CD4-positive, alpha-beta memory T cell (primary cell): ENCODE data around the gene PHLDB3. TPM values are rescaled to one million over a fixed set of nuclear protein-coding genes. Genes with fewer than 3 reads are reported as not detected.

Source experiments
- CTCF ChIA-PET: fragments of 350-600 bp; sonication (Branson Sonifier 250); formaldehyde crosslinking; loops from one replicate; lab custom pipeline; 2021; ENCODE audit warnings: inconsistent platforms; ENCODE audit not compliant: partially characterized antibody; lab: Charles Lee
- POLR2A ChIA-PET: fragments of 350-600 bp; sonication (Branson Sonifier 250); formaldehyde crosslinking; loops from one replicate; lab custom pipeline; 2021; ENCODE audit not compliant: partially characterized antibody; lab: Charles Lee
- DNase-seq, 5 donors: peaks; one replicate each; pipeline versions ENCODE4 v3.0.0 to v3.0.0-alpha.2; 2020 to 2022; ENCODE audit warnings: mixed read lengths in 1 of 5
- H3K27ac ChIP-seq: one replicate; pipeline ENCODE4 v1.7.0; 2013; ENCODE audit warnings: low read depth, low read length
- H3K27me3 ChIP-seq: 2 replicates; pipeline ENCODE4 v1.7.0; 2013; ENCODE audit warnings: mild to moderate bottlenecking, low read length, moderate library complexity; ENCODE audit not compliant: insufficient read depth
- H3K36me3 ChIP-seq: 2 replicates; pipeline ENCODE4 v1.7.0; 2013; ENCODE audit warnings: mild to moderate bottlenecking, low read length, moderate library complexity; ENCODE audit not compliant: insufficient read depth
- H3K4me1 ChIP-seq: 2 replicates; pipeline ENCODE4 v1.7.0; 2013; ENCODE audit warnings: mild to moderate bottlenecking, low read length, moderate library complexity; ENCODE audit not compliant: insufficient read depth
- H3K4me3 ChIP-seq, 2 donors: one replicate each; pipeline ENCODE4 v1.7.0; 2013; ENCODE audit warnings: low read length in 2 of 2, mild to moderate bottlenecking in 1 of 2
- H3K9me3 ChIP-seq, 2 donors: one replicate each; pipeline ENCODE4 v1.7.0; 2013; ENCODE audit warnings: low read length in 2 of 2, control low read depth in 1 of 2; ENCODE audit not compliant: control insufficient read depth in 1 of 2
- H3K27ac Mint-ChIP-seq, 7 donors: one replicate each; pipeline ENCODE4 v1.8.0; 2020 to 2021; ENCODE audit warnings: mixed read lengths in 7 of 7, mild to moderate bottlenecking in 6 of 7, inconsistent platforms in 3 of 7, moderate library complexity in 3 of 7
- H3K27me3 Mint-ChIP-seq, 2 donors: one replicate each; pipeline ENCODE4 v1.8.0; 2020 to 2021; ENCODE audit warnings: mixed read lengths in 2 of 2
- H3K36me3 Mint-ChIP-seq, 2 donors: one replicate each; pipeline ENCODE4 v1.8.0; 2020 to 2021; ENCODE audit warnings: mixed read lengths in 2 of 2, inconsistent platforms in 1 of 2, mild to moderate bottlenecking in 1 of 2
- H3K4me1 Mint-ChIP-seq, 4 donors: one replicate each; pipeline ENCODE4 v1.8.0; 2020 to 2021; ENCODE audit warnings: mixed read lengths in 4 of 4, mild to moderate bottlenecking in 1 of 4
- H3K4me3 Mint-ChIP-seq, 8 donors: one replicate each; pipeline ENCODE4 v1.8.0; 2020 to 2021; ENCODE audit warnings: mixed read lengths in 8 of 8, mild to moderate bottlenecking in 7 of 8, moderate library complexity in 6 of 8, inconsistent platforms in 3 of 8
- H3K9me3 Mint-ChIP-seq, 8 donors: one replicate each; pipeline ENCODE4 v1.8.0; 2020 to 2021; ENCODE audit warnings: mixed read lengths in 8 of 8, mild to moderate bottlenecking in 5 of 8, inconsistent platforms in 3 of 8, moderate library complexity in 1 of 8
- intact Hi-C: fragments of 100-400 bp; cut with micrococcal nuclease; formaldehyde crosslinking; loops from one replicate; pipeline ENCODE4 v1.15.1; 2023
- polyA plus RNA-seq, 2 donors: library from polyadenylated mRNA; unstranded; fragments of 300-500 nt; fragmentation: Illumina TruSeq; gene quantifications; one replicate each; pipeline ENCODE4 v1.2.3, GENCODE V29; 2021
- total RNA-seq, 2 experiments: library from RNA; stranded (reverse); gene quantifications; one replicate each; pipeline ENCODE4 v1.2.3, GENCODE V29; 2021

The PHLDB3 gene
- total and polyA plus RNA-seq, 4 experiments from 2014 or later = 1.3 to 47.3 (median 21.2) TPM

- CTCF ChIA-PET = interaction anchor here (0.5 to 2.9 kb wide), 4 partner anchors 30 to 68 kb away, joined by 3 to 19 read pairs (median 8); partner anchors contain the start of genes LYPD3 and ZNF575
- intact Hi-C loops = no loop called here
- H3K4me3 Mint-ChIP-seq = peak overlapping the region; percentile 31 to 98 (median 92)
Observed at GRCh38 chr19:43502419-43502976, 2.0 kb downstream of the PHLDB3 start.

GRCh38 chr19:43501661-43502418, 2.7 kb downstream of the PHLDB3 start:
- Mint-ChIP-seq H3K27ac (peak overlapping the region in 4 of 7 donors; percentile 22 to 98 (median 42)), H3K27me3 (no peaks in the 10 kb centered on the region), H3K36me3 (peaks cover 18 to 38% of the 10 kb centered on the region in 2 donors), H3K4me1 (peaks cover 19 to 51% (median 36%) of the 10 kb centered on the region in 4 donors), H3K9me3 (no peaks in the 10 kb centered on the region), H3K4me3 (peak overlapping the region in 1 of 8 donors; percentile 46)
- no peaks in the 10 kb centered on the region for H3K27me3 ChIP-seq
- no peaks in the 10 kb centered on the region for H3K36me3 ChIP-seq
- H3K27ac ChIP-seq = no peak overlapping the region
- intact Hi-C loops = no loop called here
- no peak for DNase-seq
- peaks cover 22% of the 10 kb centered on the region for H3K4me1 ChIP-seq
- H3K4me3 ChIP-seq = no peak overlapping the region
- CTCF ChIA-PET = interaction anchor here (0.5 to 2.3 kb wide), 6 partner anchors 12 to 68 kb away, joined by 3 to 12 read pairs (median 3); partner anchors contain the start of gene ZNF575
- POLR2A ChIA-PET = interaction anchor here (0.6 to 4.7 kb wide), 4 partner anchors 9 to 118 kb away, joined by 3 to 107 read pairs (median 3); partner anchors contain the start of genes LYPD3 and ZNF428
- H3K9me3 ChIP-seq = no peaks in the 10 kb centered on the region

More at GRCh38 chr19:43502419-43502976, 2.0 kb downstream of the PHLDB3 start:
- peaks cover 15 to 37% of the 10 kb centered on the region in 2 donors for H3K36me3 Mint-ChIP-seq
- DNase-seq = no peak
- H3K4me1 ChIP-seq = peaks cover 22% of the 10 kb centered on the region
- no peak overlapping the region for H3K4me3 ChIP-seq
- no peaks in the 10 kb centered on the region for H3K27me3 ChIP-seq
- H3K27me3 Mint-ChIP-seq = no peaks in the 10 kb centered on the region
- H3K36me3 ChIP-seq = no peaks in the 10 kb centered on the region
- no peak overlapping the region for H3K27ac ChIP-seq
- POLR2A ChIA-PET = interaction anchor here (0.6 to 4.7 kb wide), 4 partner anchors 9 to 117 kb away, joined by 3 to 107 read pairs (median 3); partner anchors contain the start of genes LYPD3 and ZNF428
- no peaks in the 10 kb centered on the region for H3K9me3 ChIP-seq
- peaks cover 19 to 51% (median 36%) of the 10 kb centered on the region in 4 donors for H3K4me1 Mint-ChIP-seq
- H3K27ac Mint-ChIP-seq = peak overlapping the region; percentile 95 to 100 (median 98)
- no peaks in the 10 kb centered on the region for H3K9me3 Mint-ChIP-seq

GRCh38 chr19:43499042-43499441, 5.5 kb downstream of the PHLDB3 start:
- H3K27ac Mint-ChIP-seq = peak overlapping the region in 6 of 7 donors; percentile 9 to 82 (median 44)
- Histone ChIP-seq H3K27ac (no peak overlapping the region), H3K36me3 (peaks cover 6% of the 10 kb centered on the region), H3K4me1 (peaks cover 9% of the 10 kb centered on the region), H3K4me3 (no peak overlapping the region), H3K27me3 (no peaks in the 10 kb centered on the region), H3K9me3 (no peaks in the 10 kb centered on the region)
- no peaks in the 10 kb centered on the region for H3K27me3 Mint-ChIP-seq
- H3K4me1 Mint-ChIP-seq = peaks cover 10 to 30% (median 21%) of the 10 kb centered on the region in 4 donors
- peaks cover 32 to 37% of the 10 kb centered on the region in 2 donors for H3K36me3 Mint-ChIP-seq
- no peak for DNase-seq
- peak overlapping the region in 1 of 8 donors; percentile 20 for H3K4me3 Mint-ChIP-seq
- ChIA-PET POLR2A (interaction anchor here (0.8 kb wide), 1 partner anchor 22 kb away, joined by 5 read pairs; no protein-coding TSS in a partner anchor), CTCF (interaction anchor here (2.0 kb wide), 1 partner anchor 52 kb away, joined by 6 read pairs; no protein-coding TSS in a partner anchor)
- no peaks in the 10 kb centered on the region for H3K9me3 Mint-ChIP-seq
- intact Hi-C loops = no loop called here

DNA sequence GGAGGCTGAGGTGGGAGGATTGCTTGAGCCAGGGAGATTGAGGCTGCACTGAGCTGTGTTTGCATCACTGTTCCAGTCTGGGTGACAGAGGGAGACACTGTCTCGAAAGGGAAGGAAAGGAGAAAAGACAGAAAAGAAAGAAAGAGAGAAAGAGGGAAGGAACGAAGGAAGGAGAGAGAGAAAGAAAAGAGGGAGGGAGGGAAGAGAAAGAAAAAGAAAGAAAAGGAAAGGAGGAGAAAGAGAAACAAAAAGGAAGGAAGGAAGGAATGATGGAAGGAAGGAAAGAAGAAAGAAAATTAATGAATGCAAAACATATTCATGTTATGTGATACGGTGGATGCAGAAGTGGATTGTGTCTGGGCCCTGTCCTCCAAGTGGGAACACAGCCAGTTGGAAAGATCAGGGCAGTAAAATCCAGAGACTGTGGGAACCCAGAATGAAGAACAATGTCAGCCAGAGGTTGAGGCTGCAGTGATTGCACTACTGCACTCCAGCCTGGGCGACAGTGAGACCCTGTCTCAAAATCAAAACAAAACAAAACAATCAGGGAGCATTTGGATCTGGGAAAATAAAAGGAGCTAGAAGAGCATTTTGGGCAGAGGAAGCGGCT, 6.2 kb downstream of the PHLDB3 start:
- Histone ChIP-seq H3K9me3 (no peaks in the 10 kb centered on the region), H3K36me3 (peaks cover 6% of the 10 kb centered on the region), H3K4me3 (no peak overlapping the region), H3K4me1 (peaks cover 7% of the 10 kb centered on the region), H3K27me3 (no peaks in the 10 kb centered on the region), H3K27ac (no peak overlapping the region)
- Mint-ChIP-seq H3K9me3 (no peaks in the 10 kb centered on the region), H3K4me3 (peak overlapping the region in 1 of 8 donors; percentile 4), H3K4me1 (peaks cover 8 to 23% (median 17%) of the 10 kb centered on the region in 4 donors), H3K27me3 (no peaks in the 10 kb centered on the region), H3K27ac (peak overlapping the region in 3 of 7 donors; percentile 25 to 87 (median 54)), H3K36me3 (peaks cover 31 to 32% of the 10 kb centered on the region in 2 donors)
- intact Hi-C loops = no loop called here
- POLR2A ChIA-PET = interaction anchor here (0.8 kb wide), 1 partner anchor 22 kb away, joined by 5 read pairs; no protein-coding TSS in a partner anchor
- DNase-seq = no peak
- CTCF ChIA-PET = interaction anchor here (2.0 kb wide), 1 partner anchor 51 kb away, joined by 6 read pairs; no protein-coding TSS in a partner anchor

DNA sequence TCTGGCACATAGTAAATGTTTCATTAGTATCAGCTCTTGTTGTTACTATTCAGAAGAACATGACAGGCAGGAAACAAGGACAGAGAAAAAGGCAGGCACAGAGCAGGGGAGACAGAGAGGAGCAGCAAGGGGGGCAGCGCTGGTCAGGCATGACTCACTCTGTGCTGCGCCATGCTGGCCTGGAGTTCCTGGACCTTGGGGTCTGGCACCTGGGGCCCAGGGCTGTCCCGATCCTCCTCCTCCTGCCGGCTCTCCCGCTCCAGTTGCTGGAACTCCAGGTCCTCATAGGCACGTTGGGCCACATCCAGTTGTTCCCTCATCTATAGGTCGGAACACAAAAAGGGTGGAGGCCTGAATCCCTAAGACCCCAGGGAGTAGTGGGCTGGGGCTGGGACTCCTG, 7.6 kb downstream of the PHLDB3 start:
- intact Hi-C loops = no loop called here
- H3K4me1 Mint-ChIP-seq = peaks cover 3 to 9% (median 7%) of the 10 kb centered on the region in 4 donors
- no peak for DNase-seq
- no peaks in the 10 kb centered on the region for H3K9me3 Mint-ChIP-seq
- Histone ChIP-seq H3K27me3 (no peaks in the 10 kb centered on the region), H3K9me3 (no peaks in the 10 kb centered on the region), H3K4me1 (no peaks in the 10 kb centered on the region), H3K36me3 (peaks cover 6% of the 10 kb centered on the region), H3K27ac (no peak overlapping the region), H3K4me3 (no peak overlapping the region)
- H3K4me3 Mint-ChIP-seq = peak overlapping the region in 1 of 8 donors; percentile 16
- ChIA-PET POLR2A (no interaction called here), CTCF (interaction anchor here (1.1 to 1.4 kb wide), 2 partner anchors 17 to 65 kb away, joined by 3 to 4 read pairs; no protein-coding TSS in a partner anchor)
- H3K27ac Mint-ChIP-seq = peak overlapping the region in 1 of 7 donors; percentile 38
- H3K36me3 Mint-ChIP-seq = peaks cover 27% of the 10 kb centered on the region in 2 donors
- no peaks in the 10 kb centered on the region for H3K27me3 Mint-ChIP-seq

GRCh38 chr19:43495082-43495481, 9.5 kb downstream of the PHLDB3 start:
- POLR2A ChIA-PET = interaction anchor here (1.4 kb wide), 2 partner anchors 9 to 48 kb away, joined by 3 to 10 read pairs; partner anchors contain the start of gene PHLDB3
- no peaks in the 10 kb centered on the region for H3K27me3 Mint-ChIP-seq
- intact Hi-C loops = no loop called here
- H3K36me3 Mint-ChIP-seq = peaks cover 24 to 27% of the 10 kb centered on the region in 2 donors
- H3K4me3 Mint-ChIP-seq = no peak overlapping the region
- H3K9me3 Mint-ChIP-seq = no peaks in the 10 kb centered on the region
- Histone ChIP-seq H3K36me3 (peaks cover 6% of the 10 kb centered on the region), H3K27ac (no peak overlapping the region), H3K9me3 (no peaks in the 10 kb centered on the region), H3K4me3 (no peak overlapping the region), H3K27me3 (no peaks in the 10 kb centered on the region), H3K4me1 (no peaks in the 10 kb centered on the region)
- DNase-seq = no peak
- CTCF ChIA-PET = interaction anchor here (1.1 kb wide), 1 partner anchor 48 kb away, joined by 3 read pairs; no protein-coding TSS in a partner anchor
- H3K27ac Mint-ChIP-seq = peak overlapping the region in 1 of 7 donors; percentile 29
- H3K4me1 Mint-ChIP-seq = peaks cover 2 to 9% (median 3%) of the 10 kb centered on the region in 4 donors
